Endothelial cell of umbilical vein (primary cell): Measurements from ENCODE around the gene ABCA7.
A peak's percentile ranks its signal among the peaks of the same experiment; 100 is the strongest.

Experiments used
- CTCF ChIP-seq, 2 donors: IDR thresholded peaks; 1 replicate in 1 of 2; 2 replicates in 1 of 2; pipeline ENCODE4 v1.5.1; 2011; ENCODE audit warnings: low read length in 2 of 2, mild to moderate bottlenecking in 2 of 2, moderate library complexity in 2 of 2, control low read depth in 1 of 2, inconsistent platforms in 1 of 2, low read depth in 1 of 2; ENCODE audit not compliant: insufficient read depth in 1 of 2; ENCODE audit errors: extremely low read depth in 1 of 2
- EZH2 ChIP-seq: IDR thresholded peaks from 2 replicates; pipeline ENCODE4 v1.6.1; 2012; ENCODE audit warnings: borderline replicate concordance, low read depth, mild to moderate bottlenecking, moderate library complexity, low read length, inconsistent platforms; ENCODE audit not compliant: severe bottlenecking
- FOS ChIP-seq: IDR thresholded peaks from 2 replicates; pipeline ENCODE4 v1.6.1; 2011; ENCODE audit warnings: mild to moderate bottlenecking, low read length, moderate library complexity, borderline replicate concordance; ENCODE audit not compliant: insufficient read depth
- GATA2 ChIP-seq: IDR thresholded peaks from 2 replicates; pipeline ENCODE4 v1.7.0; 2011; ENCODE audit warnings: low read depth, mild to moderate bottlenecking, moderate library complexity, mixed read lengths, low read length; ENCODE audit not compliant: insufficient read length, insufficient read depth
- MAX ChIP-seq: IDR thresholded peaks from 2 replicates; pipeline ENCODE4 v1.6.1; 2011; ENCODE audit not compliant: insufficient read depth, insufficient read length
- POLR2A ChIP-seq: IDR thresholded peaks from 2 replicates; pipeline ENCODE4 v1.6.1; 2012; ENCODE audit warnings: low read depth, mild to moderate bottlenecking, control low read depth, low read length

GRCh38 chr19:1094978-1095701 is 55.2 kb downstream of the ABCA7 start, which contains the start of gene POLR2E:
- TF ChIP-seq FOS, result no peak
- TF ChIP-seq POLR2A, result peak; percentile 81
- no peak for TF ChIP-seq CTCF (IDR thresholded peaks at IDR 0.05; ENCODE audit: extremely low read depth in 1 of 2, insufficient read depth in 1 of 2, low read depth in 1 of 2, low read length in 2 of 2)
- TF ChIP-seq GATA2, result no peak
- no peak for TF ChIP-seq EZH2
- peak; percentile 98 for TF ChIP-seq MAX
